Parathyroid adenoma (tissue), 2 donors: ENCODE measurements around the gene EML6.

ENCODE experiments used
- H2AFZ ChIP-seq: fragments of 300-600 bp; sonication (generic); one replicate; pipeline ENCODE4 v1.7.0; 2017; ENCODE audit warnings: antibody characterized with exemption, mild to moderate bottlenecking
- H3K27ac ChIP-seq: fragments of 300-600 bp; sonication (generic); one replicate; pipeline ENCODE4 v1.7.0; 2017
- H3K27me3 ChIP-seq: fragments of 300-600 bp; sonication (generic); one replicate; pipeline ENCODE4 v1.7.0; 2017; ENCODE audit warnings: low read length; ENCODE audit not compliant: control insufficient read depth, insufficient read depth
- H3K36me3 ChIP-seq: fragments of 300-600 bp; sonication (generic); one replicate; pipeline ENCODE4 v1.7.0; 2017; ENCODE audit warnings: low read length; ENCODE audit not compliant: control insufficient read depth, insufficient read depth
- H3K4me1 ChIP-seq: fragments of 300-600 bp; sonication (generic); one replicate; pipeline ENCODE4 v1.7.0; 2017; ENCODE audit warnings: control low read depth
- H3K4me2 ChIP-seq: fragments of 300-600 bp; sonication (generic); one replicate; pipeline ENCODE4 v1.7.0; 2017; ENCODE audit warnings: low read length
- H3K4me3 ChIP-seq: fragments of 300-600 bp; sonication (generic); one replicate; pipeline ENCODE4 v1.7.0; 2017; ENCODE audit warnings: low read depth, low read length
- H3K79me2 ChIP-seq: fragments of 300-600 bp; sonication (generic); one replicate; pipeline ENCODE4 v1.7.0; 2017; ENCODE audit warnings: control low read depth
- H3K9ac ChIP-seq: fragments of 300-600 bp; sonication (generic); one replicate; pipeline ENCODE4 v1.7.0; 2017; ENCODE audit warnings: mild to moderate bottlenecking
- H3K9me3 ChIP-seq: fragments of 300-600 bp; sonication (generic); one replicate; pipeline ENCODE4 v1.7.0; 2017; ENCODE audit warnings: low read length; ENCODE audit not compliant: control insufficient read depth
- TF ChIP-seq, protein P1 (sequence below): fragments of 300-600 bp; sonication (generic); IDR thresholded peaks from one replicate; pipeline ENCODE4 v1.7.0; 2017; ENCODE audit warnings: antibody characterized with exemption, mild to moderate bottlenecking
- donor health status: primary hyperparathyroidism.

The EML6 gene

DNA sequence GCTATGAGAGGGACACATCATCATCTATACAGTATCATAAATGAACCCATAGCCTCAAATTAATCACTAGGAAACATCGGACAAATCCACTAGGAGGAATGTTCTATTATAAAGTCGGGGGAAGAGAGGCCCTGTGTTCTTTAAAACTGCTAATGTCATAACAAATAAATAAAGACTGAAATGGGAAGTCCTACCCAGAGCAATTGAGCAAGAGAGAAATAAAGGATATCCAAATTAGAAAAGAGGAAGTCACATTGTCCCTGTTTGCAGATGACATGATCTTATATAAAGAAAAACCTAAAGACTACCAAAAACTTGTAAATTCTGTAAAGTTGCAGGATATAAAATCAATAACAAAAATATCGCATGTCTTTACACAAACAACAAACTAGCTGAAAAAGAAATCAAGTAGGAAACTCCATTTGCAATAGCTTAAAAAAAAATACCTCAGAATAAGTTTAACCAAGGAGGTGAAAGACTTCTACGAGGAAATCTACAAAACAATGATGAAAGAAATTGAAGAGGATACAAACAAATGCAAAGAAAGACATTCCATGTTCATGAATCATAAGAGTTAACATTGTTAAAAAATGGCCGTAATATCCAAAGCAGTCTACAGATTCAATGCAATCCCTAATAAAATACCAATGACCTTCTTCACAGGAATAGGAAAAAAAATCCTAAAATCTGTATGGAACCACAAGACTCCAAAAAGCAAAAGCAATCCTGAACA, 296.2 kb downstream of the EML6 start:
- H3K27me3 ChIP-seq = no peaks in the 10 kb centered on the region
- no peaks in the 10 kb centered on the region for H3K4me1 ChIP-seq
- H3K4me2 ChIP-seq = no peak overlapping the region
- no peaks in the 10 kb centered on the region for H3K36me3 ChIP-seq
- TF ChIP-seq, protein P1, sequence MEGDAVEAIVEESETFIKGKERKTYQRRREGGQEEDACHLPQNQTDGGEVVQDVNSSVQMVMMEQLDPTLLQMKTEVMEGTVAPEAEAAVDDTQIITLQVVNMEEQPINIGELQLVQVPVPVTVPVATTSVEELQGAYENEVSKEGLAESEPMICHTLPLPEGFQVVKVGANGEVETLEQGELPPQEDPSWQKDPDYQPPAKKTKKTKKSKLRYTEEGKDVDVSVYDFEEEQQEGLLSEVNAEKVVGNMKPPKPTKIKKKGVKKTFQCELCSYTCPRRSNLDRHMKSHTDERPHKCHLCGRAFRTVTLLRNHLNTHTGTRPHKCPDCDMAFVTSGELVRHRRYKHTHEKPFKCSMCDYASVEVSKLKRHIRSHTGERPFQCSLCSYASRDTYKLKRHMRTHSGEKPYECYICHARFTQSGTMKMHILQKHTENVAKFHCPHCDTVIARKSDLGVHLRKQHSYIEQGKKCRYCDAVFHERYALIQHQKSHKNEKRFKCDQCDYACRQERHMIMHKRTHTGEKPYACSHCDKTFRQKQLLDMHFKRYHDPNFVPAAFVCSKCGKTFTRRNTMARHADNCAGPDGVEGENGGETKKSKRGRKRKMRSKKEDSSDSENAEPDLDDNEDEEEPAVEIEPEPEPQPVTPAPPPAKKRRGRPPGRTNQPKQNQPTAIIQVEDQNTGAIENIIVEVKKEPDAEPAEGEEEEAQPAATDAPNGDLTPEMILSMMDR = no peak
- no peak overlapping the region for H2AFZ ChIP-seq
- H3K27ac ChIP-seq = no peak overlapping the region
- no peak overlapping the region for H3K9ac ChIP-seq
- H3K79me2 ChIP-seq = peaks cover 9% of the 10 kb centered on the region
- H3K9me3 ChIP-seq = no peaks in the 10 kb centered on the region
- H3K4me3 ChIP-seq = no peak overlapping the region
